GM12878 (cell line): ENCODE data around the gene ADGRL4. TPM values are rescaled to one million over a fixed set of nuclear protein-coding genes. Genes with fewer than 3 reads are reported as not detected.

Source experiments
- ATAC-seq: fragments of 200-7000 bp; cut with Tn5 transposase; 3 replicates; pipeline ENCODE4 v1.9.1; 2020; ENCODE audit warnings: mild to moderate bottlenecking, moderate library complexity
- BruUV-seq: library from RNA; stranded (reverse); fragments of 400-500 nt; replicated peaks from 2 replicates; lab custom pipeline; 2021; lab: Mats Ljungman, UMichigan
- CTCF ChIA-PET: fragments of 300-600 bp; sonication (Branson Sonifier 250); formaldehyde crosslinking; extraction: SDS; loops from one replicate; lab custom pipeline; 2021; ENCODE audit warnings: inconsistent platforms; lab: Yijun Ruan, JAX
- POLR2A ChIA-PET: fragments of 350-600 bp; formaldehyde crosslinking; extraction: SDS; loops from one replicate; lab custom pipeline; 2021; ENCODE audit warnings: inconsistent platforms; lab: Charles Lee
- RAD21 ChIA-PET: fragments of 300-600 bp; sonication (Branson Sonifier 250); formaldehyde crosslinking; loops from one replicate; lab custom pipeline; 2023; ENCODE audit warnings: antibody characterized with exemption; ENCODE audit not compliant: unreplicated experiment; lab: Charles Lee
- SMC1A ChIA-PET: fragments of 300-600 bp; sonication (Branson Sonifier 250); formaldehyde crosslinking; loops from one replicate; lab custom pipeline; 2023; ENCODE audit not compliant: unreplicated experiment, uncharacterized antibody; lab: Charles Lee
- DNase-seq: peaks from one replicate; pipeline ENCODE4 v3.0.0-alpha.2; 2011; ENCODE audit warnings: low read depth, low spot score
- FAIRE-seq: peaks from 3 replicates; lab custom pipeline; 2011; peaks lifted over from hg19 to GRCh38; lab: Jason Lieb, UNC
- H2AFZ ChIP-seq: 2 replicates; pipeline ENCODE4 v1.6.0; 2011; ENCODE audit warnings: low read depth, low read length, control low read depth; ENCODE audit not compliant: control insufficient read depth
- H3K27ac ChIP-seq: 2 replicates; pipeline ENCODE4 v1.5.1; 2011; ENCODE audit warnings: control low read depth; ENCODE audit not compliant: control insufficient read depth, insufficient read depth
- H3K27me3 ChIP-seq, 2 experiments: replicated peaks in 1 of 2; 2 replicates each; pipeline versions ENCODE4 v1.6.0 to v1.6.1; 2011; ENCODE audit warnings: low read length in 1 of 2; ENCODE audit not compliant: control insufficient read depth in 2 of 2, insufficient read depth in 2 of 2
- H3K36me3 ChIP-seq, 2 experiments: 2 replicates each; pipeline ENCODE4 v1.5.1; 2011; ENCODE audit warnings: low read length in 1 of 2; ENCODE audit not compliant: control insufficient read depth in 2 of 2, insufficient read depth in 2 of 2
- H3K4me1 ChIP-seq: 2 replicates; pipeline ENCODE4 v1.6.1; 2011; ENCODE audit warnings: mild to moderate bottlenecking, low read length, moderate library complexity, mixed read lengths; ENCODE audit not compliant: control insufficient read depth, insufficient read depth
- H3K4me2 ChIP-seq: 2 replicates; pipeline ENCODE4 v1.6.0; 2011; ENCODE audit warnings: control low read depth; ENCODE audit not compliant: control insufficient read depth, insufficient read depth
- H3K4me3 ChIP-seq: fragments of 200-600 bp; sonication (generic); 2 replicates; pipeline ENCODE4 v1.5.1; 2016
- H3K79me2 ChIP-seq: 2 replicates; pipeline ENCODE4 v1.6.0; 2011; ENCODE audit warnings: low read length; ENCODE audit not compliant: control insufficient read depth, insufficient read depth
- H3K9ac ChIP-seq: 2 replicates; pipeline ENCODE4 v1.8.0; 2011; ENCODE audit warnings: low read length, control low read depth, mixed read lengths; ENCODE audit not compliant: control insufficient read depth, insufficient read depth
- H3K9me3 ChIP-seq: replicated peaks from 3 replicates; pipeline ENCODE4 v1.5.1; 2011; ENCODE audit warnings: mild to moderate bottlenecking, low read length; ENCODE audit not compliant: control insufficient read depth, insufficient read depth
- H4K20me1 ChIP-seq: 2 replicates; pipeline ENCODE4 v1.6.0; 2011; ENCODE audit not compliant: control insufficient read depth, insufficient read depth
- KAT2A ChIP-seq: conservative IDR thresholded peaks from 2 replicates; pipeline ENCODE4 v1.6.1; 2011; ENCODE audit warnings: low read depth, low read length; ENCODE audit not compliant: control insufficient read depth
- RB1 ChIP-seq: fragments of 450-650 bp; formaldehyde crosslinking; IDR thresholded peaks from 2 replicates; pipeline ENCODE4 v1.6.1; 2017; ENCODE audit warnings: mild to moderate bottlenecking, borderline replicate concordance
- SIX5 ChIP-seq: IDR thresholded peaks from 2 replicates; pipeline ENCODE4 v1.6.1; 2011; ENCODE audit warnings: mild to moderate bottlenecking, low read depth, low read length, moderate library complexity; ENCODE audit not compliant: severe bottlenecking
- SMAD1 ChIP-seq: fragments of 450-650 bp; IDR thresholded peaks from 2 replicates; pipeline ENCODE4 v1.6.1; 2018; ENCODE audit warnings: mild to moderate bottlenecking, low read depth; ENCODE audit not compliant: partially characterized antibody
- SUZ12 ChIP-seq: fragments of 200-600 bp; sonication (generic); IDR thresholded peaks from one replicate; pipeline ENCODE4 v1.6.1; 2018; ENCODE audit warnings: antibody characterized with exemption, mild to moderate bottlenecking; ENCODE audit not compliant: unreplicated experiment
- TBL1XR1 ChIP-seq: IDR thresholded peaks from 2 replicates; pipeline ENCODE4 v1.6.1; 2012; ENCODE audit warnings: low read depth, low read length, improper control_type of control experiment
- WRNIP1 ChIP-seq: IDR thresholded peaks from 2 replicates; pipeline ENCODE4 v1.6.1; 2011; ENCODE audit warnings: low read depth, low read length, improper control_type of control experiment, borderline replicate concordance
- YBX1 ChIP-seq: fragments of 450-650 bp; IDR thresholded peaks from 2 replicates; pipeline ENCODE4 v1.6.1; 2016; ENCODE audit warnings: antibody characterized with exemption
- ZBTB40 ChIP-seq: fragments of 450-650 bp; IDR thresholded peaks from 2 replicates; pipeline ENCODE4 v1.6.1; 2016; ENCODE audit warnings: mild to moderate bottlenecking, moderate library complexity, borderline replicate concordance
- WGBS: methylation state at CpG from one replicate; pipeline ENCODE4 v1.1.6; 2016; ENCODE audit warnings: low lambda C conversion rate; ENCODE audit not compliant: insufficient replicate concordance, insufficient coverage; ENCODE audit errors: missing lambda C conversion rate; 5-methylcytosine and 5-hydroxymethylcytosine counted together
- in situ Hi-C: fragments of 300-500 bp; cut with MboI; formaldehyde crosslinking; loops from 9 replicates; pipeline ENCODE4 v1.14.3; 2018; ENCODE audit warnings: mixed read lengths
- intact Hi-C: fragments of 100-400 bp; cut with micrococcal nuclease; formaldehyde crosslinking; loops from one replicate; pipeline ENCODE4 v1.14.2; 2022; ENCODE audit not compliant: unreplicated experiment
- polyA plus RNA-seq, 11 experiments: library from polyadenylated mRNA; depleted of rRNA in 4 of 11; unstranded in 6 of 11; stranded (reverse) in 5 of 11; fragments of >200 nt; fragmentation: Nextera tagmentation in 4 of 11; fragmentation: Illumina TruSeq in 1 of 11; extraction: Ambion mirVana in 4 of 11; extraction: Trizol in 1 of 11; gene quantifications; 1 replicate in 1 of 11; 2 replicates in 10 of 11; pipeline versions ENCODE4 v1.2.1 to v1.2.3, GENCODE V29; 2011 to 2016; ENCODE audit warnings: inconsistent platforms in 2 of 11, missing spikeins in 2 of 11, low read depth in 1 of 11
- total RNA-seq, 4 experiments: library from RNA; depleted of rRNA in 3 of 4; stranded (reverse); fragments of >200 nt in 3 of 4; fragmentation: Illumina TruSeq in 1 of 4; extraction: Trizol in 1 of 4; gene quantifications; 2 replicates each; pipeline versions ENCODE4 v1.2.1 to v1.2.3, GENCODE V29; 2013 to 2021

The ADGRL4 gene
- total and polyA plus RNA-seq, 10 of the 15 experiments (the other 5 are each of a cell fraction or from before 2014, with no cell fraction given), result not detected

DNA sequence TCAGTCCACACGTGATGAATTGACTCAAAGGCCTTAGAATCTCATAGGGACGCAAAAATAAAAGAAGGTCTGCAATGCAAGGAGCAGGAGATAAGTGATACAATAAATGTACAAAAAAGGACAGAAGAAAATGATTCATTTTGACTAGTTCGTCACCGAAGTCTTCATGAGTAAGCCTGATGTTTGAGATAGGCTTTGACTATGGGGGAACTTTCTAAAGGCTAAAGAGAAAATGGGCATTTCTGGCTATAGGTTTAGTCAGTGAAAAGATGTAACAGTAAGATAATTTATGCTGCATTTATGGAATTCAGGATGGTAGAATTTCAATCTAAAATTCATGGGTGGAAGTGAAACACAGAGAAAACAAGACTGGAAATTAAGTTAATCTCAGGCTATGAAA is 163.0 kb downstream of the ADGRL4 start:
- WGBS, result 21% methylated on average over 4 of the region's 4 CpGs

DNA sequence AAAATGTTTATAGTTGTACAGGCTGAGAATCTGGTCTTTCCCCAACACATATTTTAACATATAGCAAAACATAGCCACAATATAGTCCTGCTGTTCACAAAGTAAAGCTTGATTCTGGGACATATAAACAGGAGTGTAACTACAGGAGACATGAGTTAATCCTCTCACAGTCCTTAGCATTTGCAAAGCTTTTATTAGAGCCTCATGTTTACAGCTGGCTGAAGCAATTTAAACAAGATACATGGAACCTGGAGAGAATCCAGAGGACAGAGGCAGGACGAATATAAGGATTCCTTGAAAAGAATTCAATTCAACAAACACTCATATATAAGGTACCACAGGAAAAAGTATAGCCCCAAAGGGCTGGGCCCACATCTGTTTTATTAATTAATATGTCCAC is 163.4 kb downstream of the ADGRL4 start:
- no peak overlapping the region for H2AFZ ChIP-seq
- ChIA-PET POLR2A (no interaction called here), CTCF (interaction anchor here (1.2 kb wide), 1 partner anchor 11 kb away, joined by 3 read pairs; no protein-coding TSS in a partner anchor), RAD21 (interaction anchor here (4.7 kb wide), 1 partner anchor 355 kb away, joined by 42 read pairs; no protein-coding TSS in a partner anchor), SMC1A (interaction anchor here (3.7 kb wide), 1 partner anchor 11 kb away, joined by 9 read pairs; no protein-coding TSS in a partner anchor)
- WGBS, result 0% methylated on average over 1 of the region's 1 CpG
- no peaks in the 10 kb centered on the region for H3K27me3 ChIP-seq
- H3K4me2 ChIP-seq, result no peak overlapping the region
- in situ Hi-C loops (no loop called here), intact Hi-C loops (no loop called here)
- H3K27ac ChIP-seq, result no peak overlapping the region
- H4K20me1 ChIP-seq, result no peaks in the 10 kb centered on the region
- TF ChIP-seq TBL1XR1 (no peak), WRNIP1 (no peak), KAT2A (no peak), SMAD1 (no peak), SIX5 (no peak), ZBTB40 (no peak), YBX1 (no peak)
- no peak for ATAC-seq
- FAIRE-seq, result no peak
- H3K9ac ChIP-seq, result no peak overlapping the region
- no peak overlapping the region for H3K4me3 ChIP-seq
- no peaks in the 10 kb centered on the region for H3K9me3 ChIP-seq
- no peaks in the 10 kb centered on the region for H3K36me3 ChIP-seq
- no TSS peak for BruUV-seq
- H3K79me2 ChIP-seq, result no peaks in the 10 kb centered on the region
- H3K4me1 ChIP-seq, result no peaks in the 10 kb centered on the region
- DNase-seq, result no peak

More for the DNA sequence above, 163.0 kb downstream of the ADGRL4 start:
- no peak overlapping the region for H3K27ac ChIP-seq
- RAD21 ChIA-PET, result interaction anchor here (4.7 kb wide), 1 partner anchor 355 kb away, joined by 42 read pairs; no protein-coding TSS in a partner anchor
- POLR2A ChIA-PET, result no interaction called here
- TF ChIP-seq SUZ12, result no peak
- no peak for TF ChIP-seq RB1
- TF ChIP-seq, all 136 proteins: peak for 0
- no peak for ATAC-seq
- Histone ChIP-seq H2AFZ (no peak overlapping the region), H3K4me3 (no peak overlapping the region), H3K9me3 (no peaks in the 10 kb centered on the region), H3K79me2 (no peaks in the 10 kb centered on the region), H3K4me2 (no peak overlapping the region), H4K20me1 (no peaks in the 10 kb centered on the region), H3K9ac (no peak overlapping the region), H3K36me3 (no peaks in the 10 kb centered on the region), H3K4me1 (no peaks in the 10 kb centered on the region), H3K27me3 (no peaks in the 10 kb centered on the region)
- BruUV-seq, result no TSS peak
- intact Hi-C loops (no loop called here), in situ Hi-C loops (no loop called here)
- SMC1A ChIA-PET, result interaction anchor here (1.2 to 3.7 kb wide), 2 partner anchors 8 to 11 kb away, joined by 4 to 9 read pairs; no protein-coding TSS in a partner anchor
- no peak for DNase-seq
- CTCF ChIA-PET, result interaction anchor here (1.2 kb wide), 1 partner anchor 10 kb away, joined by 3 read pairs; no protein-coding TSS in a partner anchor
- FAIRE-seq, result no peak
